Esophagus (tissue), 2 donors: ENCODE results near the gene PEBP1. TPM values are rescaled to one million over a fixed set of nuclear protein-coding genes. Genes with fewer than 3 reads are reported as not detected.
"Not testable (repeated sequence)": the region's sequence is repeated elsewhere in the genome, so short reads cannot be mapped to it uniquely, and the experiment has no call there.

Experiments used
- H3K27ac ChIP-seq, 2 donors: one replicate each; pipeline ENCODE4 v1.5.1; 2013; ENCODE audit warnings: low read depth in 2 of 2, mild to moderate bottlenecking in 2 of 2, inconsistent platforms in 1 of 2, low read length in 1 of 2, moderate library complexity in 1 of 2
- H3K27me3 ChIP-seq, 2 donors: one replicate each; pipeline ENCODE4 v1.6.1; 2013; ENCODE audit warnings: low read length in 2 of 2, control low read depth in 1 of 2, mild to moderate bottlenecking in 1 of 2; ENCODE audit not compliant: insufficient read depth in 2 of 2, control insufficient read depth in 1 of 2
- H3K36me3 ChIP-seq, 2 donors: one replicate each; pipeline ENCODE4 v1.6.1; 2013; ENCODE audit warnings: low read length in 1 of 2; ENCODE audit not compliant: control insufficient read depth in 2 of 2, insufficient read depth in 2 of 2
- H3K4me1 ChIP-seq, 2 donors: one replicate each; pipeline ENCODE4 v1.6.1; 2013; ENCODE audit warnings: low read length in 1 of 2; ENCODE audit not compliant: control insufficient read depth in 2 of 2, insufficient read depth in 2 of 2
- H3K4me3 ChIP-seq, 2 donors: one replicate each; pipeline ENCODE4 v1.5.1; 2013; ENCODE audit warnings: low read length in 2 of 2, mild to moderate bottlenecking in 2 of 2, low read depth in 1 of 2, moderate library complexity in 1 of 2
- H3K9me3 ChIP-seq, 2 donors: one replicate each; pipeline ENCODE4 v1.6.1; 2013; ENCODE audit warnings: mild to moderate bottlenecking in 2 of 2, low read depth in 1 of 2, low read length in 1 of 2, moderate library complexity in 1 of 2; ENCODE audit not compliant: control insufficient read depth in 2 of 2, insufficient read depth in 1 of 2
- WGBS, 2 donors: extraction: QIAGEN DNeasy Blood & Tissue Kit; methylation state at CpG; one replicate each; pipeline ENCODE4 v1.1.7; 2013; 5-methylcytosine and 5-hydroxymethylcytosine counted together
- polyA plus RNA-seq, 2 donors: library from polyadenylated mRNA; stranded (reverse); fragments of 200-250 nt; gene quantifications; one replicate each; pipeline ENCODE4 v1.2.3, GENCODE V29; 2013
- donor health status: healthy with polysubstance abuse.
- donor health status: Bipolar disorder and iron deficiency.

The PEBP1 gene
- polyA plus RNA-seq, 2 donors = 202 to 243 TPM

DNA sequence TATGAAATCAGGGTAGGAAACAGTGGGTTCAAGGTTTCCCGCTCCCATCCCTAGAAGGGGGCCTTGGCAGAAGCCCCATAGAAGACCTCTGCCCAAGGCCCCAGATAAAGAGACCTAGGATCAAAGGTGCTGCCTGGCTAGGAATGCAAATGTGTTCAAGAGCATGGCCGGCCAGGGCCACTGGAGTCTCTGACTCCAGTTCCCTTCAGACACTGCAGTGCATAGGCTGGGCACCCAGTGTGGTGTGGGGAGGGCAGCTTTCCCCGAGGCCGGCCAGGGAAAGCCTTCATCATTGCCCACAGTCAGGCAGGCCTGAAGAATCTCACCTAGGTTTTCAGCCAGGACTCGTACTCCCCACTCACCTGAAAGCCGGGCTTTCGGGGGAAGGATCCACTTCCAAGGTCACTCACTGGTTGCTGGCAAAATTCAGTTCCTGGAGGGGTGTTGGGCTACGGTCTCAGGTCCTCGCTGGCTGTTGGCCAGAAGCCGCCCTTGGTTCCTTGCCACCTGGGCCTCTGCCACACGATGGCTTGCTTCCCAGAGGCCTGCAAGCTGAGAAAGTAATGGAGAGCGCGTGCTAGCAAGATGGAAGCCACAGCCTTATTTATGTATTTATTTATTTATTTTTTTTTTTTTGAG, 9.7 kb upstream of the PEBP1 start:
- Histone ChIP-seq H3K9me3 (no peaks in the 10 kb centered on the region), H3K27ac (no peak overlapping the region), H3K36me3 (no peaks in the 10 kb centered on the region), H3K27me3 (no peaks in the 10 kb centered on the region), H3K4me1 (no peaks in the 10 kb centered on the region), H3K4me3 (no peak overlapping the region)
- WGBS, 2 donors = 69 to 85% methylated on average over 13 of the region's 13 CpGs

DNA sequence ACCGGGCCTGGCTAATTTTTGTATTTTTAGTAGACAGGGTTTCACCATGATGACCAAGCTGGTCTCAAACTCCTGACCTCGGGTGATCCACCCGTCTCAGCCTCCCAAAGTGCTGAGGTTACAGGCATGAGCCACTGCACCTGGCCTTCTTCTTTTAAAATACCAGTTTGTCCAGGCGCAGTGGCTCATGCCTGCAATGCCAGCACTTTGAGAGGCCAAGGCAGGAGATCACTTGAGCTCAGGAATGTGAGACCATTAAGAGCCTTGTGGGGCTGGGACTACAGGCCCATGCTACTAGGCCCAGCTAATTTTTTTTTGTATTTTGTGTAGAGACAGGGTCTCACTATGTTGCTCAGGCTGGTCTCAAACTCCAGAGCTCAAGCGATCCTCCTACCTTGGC, 8.1 kb upstream of the PEBP1 start:
- no peaks in the 10 kb centered on the region for H3K27me3 ChIP-seq
- no peak overlapping the region for H3K27ac ChIP-seq
- H3K9me3 ChIP-seq = no peaks in the 10 kb centered on the region
- no peaks in the 10 kb centered on the region for H3K36me3 ChIP-seq
- WGBS, 2 donors = 88 to 96% methylated on average over 5 of the region's 5 CpGs
- H3K4me3 ChIP-seq = no peak overlapping the region
- H3K4me1 ChIP-seq = no peaks in the 10 kb centered on the region

DNA sequence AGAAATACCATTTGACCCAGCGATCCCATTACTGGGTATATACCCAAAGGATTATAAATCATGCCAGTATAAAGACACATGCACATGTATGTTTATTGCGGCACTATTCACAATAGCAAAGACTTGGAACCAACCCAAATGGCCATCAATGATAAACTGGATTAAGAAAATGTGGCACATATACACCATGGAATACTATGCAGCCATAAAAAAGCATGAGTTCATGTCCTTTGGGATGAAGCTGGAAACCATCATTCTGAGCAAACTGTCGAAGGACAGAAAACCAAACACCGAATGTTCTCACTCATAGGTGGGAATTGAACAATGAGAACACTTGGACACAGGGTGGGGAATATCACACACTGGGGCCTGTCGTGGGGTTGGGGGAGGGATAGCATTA, 6.5 kb upstream of the PEBP1 start:
- H3K4me3 ChIP-seq, H3K36me3 ChIP-seq, H3K4me1 ChIP-seq, H3K27me3 ChIP-seq, H3K9me3 ChIP-seq, H3K27ac ChIP-seq: not testable (repeated sequence)
- 94 to 95% methylated on average over 5 of the region's 5 CpGs for WGBS, 2 donors

DNA sequence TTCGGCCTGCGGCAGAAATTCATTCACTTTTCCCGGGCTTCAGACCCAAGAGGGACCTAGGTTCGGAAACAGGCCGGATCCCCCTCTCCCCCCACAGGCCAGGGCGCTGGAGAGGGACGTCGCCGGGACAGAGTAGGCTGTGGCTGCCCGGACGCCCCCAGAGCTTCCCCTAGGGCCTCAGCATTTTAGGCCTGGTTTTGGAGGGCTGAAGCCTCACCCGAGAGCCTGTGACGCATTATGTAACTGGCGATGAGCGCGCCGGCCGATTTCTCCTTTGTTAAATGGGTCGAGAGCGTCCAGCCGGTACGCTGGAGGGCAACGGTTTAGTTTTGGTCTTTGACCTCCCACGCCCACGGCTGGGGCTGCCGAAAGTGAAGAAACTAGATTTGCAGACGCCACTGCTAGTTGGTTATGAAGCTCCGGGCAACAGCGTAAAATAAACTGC, 657 bp downstream of the PEBP1 start:
- Histone ChIP-seq H3K9me3 (no peaks in the 10 kb centered on the region), H3K4me3 (peak overlapping the region; percentile 75 to 89), H3K4me1 (peaks cover 0 to 4% of the 10 kb centered on the region in 2 donors), H3K27ac (peak overlapping the region; percentile 78 to 83), H3K27me3 (no peaks in the 10 kb centered on the region), H3K36me3 (peaks cover 5 to 9% of the 10 kb centered on the region in 2 donors)
- WGBS, 2 donors = 0 to 1% methylated on average over 29 of the region's 29 CpGs

DNA sequence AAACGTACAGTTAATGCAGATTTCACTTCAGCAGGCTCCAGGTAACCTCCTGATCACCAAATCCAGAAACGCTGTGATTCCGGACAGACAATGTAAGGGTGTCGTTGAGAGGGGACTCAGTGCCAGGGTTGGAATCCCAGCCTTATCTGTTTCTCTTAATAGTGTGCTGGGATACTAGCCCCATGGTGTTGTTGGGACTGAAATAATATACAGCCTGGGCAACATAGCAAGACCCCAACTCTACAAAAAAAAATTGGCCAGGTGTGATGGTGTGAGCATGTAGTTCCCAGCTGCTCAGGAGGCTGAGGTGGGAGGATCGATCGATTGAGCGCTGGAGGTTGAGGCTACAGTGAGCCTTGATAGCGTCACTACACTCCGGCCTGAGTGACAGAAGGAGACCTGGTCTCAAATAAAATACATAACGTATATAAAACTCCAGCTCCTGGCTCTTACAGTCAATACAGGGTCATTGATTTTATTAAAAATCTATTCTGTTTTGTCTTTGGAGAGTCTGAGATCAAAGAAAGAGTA, 1.3 kb downstream of the PEBP1 start:
- Histone ChIP-seq H3K9me3 (no peaks in the 10 kb centered on the region), H3K27ac (peak overlapping the region; percentile 78 to 83), H3K36me3 (peaks cover 5 to 9% of the 10 kb centered on the region in 2 donors), H3K27me3 (no peaks in the 10 kb centered on the region), H3K4me3 (peak overlapping the region; percentile 75 to 89), H3K4me1 (peaks cover 0 to 4% of the 10 kb centered on the region in 2 donors)
- 65 to 69% methylated on average over 10 of the region's 10 CpGs for WGBS, 2 donors

DNA sequence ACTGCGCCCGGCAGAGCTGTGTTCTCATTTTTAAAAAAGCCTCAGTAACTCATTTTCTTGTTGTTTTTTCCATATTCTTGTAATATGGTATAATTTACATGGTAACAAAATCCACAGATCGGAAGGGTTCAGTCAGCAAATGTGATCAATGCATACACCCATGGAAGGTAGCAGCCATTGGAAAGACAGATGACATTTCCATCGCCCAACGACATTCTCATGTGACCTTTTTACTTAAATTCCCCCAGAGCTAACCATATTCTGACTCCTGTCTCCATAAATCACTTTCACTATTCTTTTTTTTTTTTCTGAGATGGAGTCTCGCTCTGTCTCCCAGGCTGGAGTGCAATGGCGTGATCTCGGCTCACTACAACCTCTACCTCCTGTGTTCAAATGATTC, 4.9 kb downstream of the PEBP1 start:
- H3K4me1 ChIP-seq = no peaks in the 10 kb centered on the region
- H3K9me3 ChIP-seq = no peaks in the 10 kb centered on the region
- no peaks in the 10 kb centered on the region for H3K27me3 ChIP-seq
- 95 to 98% methylated on average over 8 of the region's 8 CpGs for WGBS, 2 donors
- H3K27ac ChIP-seq = no peak overlapping the region
- peaks cover 14 to 19% of the 10 kb centered on the region in 2 donors for H3K36me3 ChIP-seq
- H3K4me3 ChIP-seq = no peak overlapping the region

DNA sequence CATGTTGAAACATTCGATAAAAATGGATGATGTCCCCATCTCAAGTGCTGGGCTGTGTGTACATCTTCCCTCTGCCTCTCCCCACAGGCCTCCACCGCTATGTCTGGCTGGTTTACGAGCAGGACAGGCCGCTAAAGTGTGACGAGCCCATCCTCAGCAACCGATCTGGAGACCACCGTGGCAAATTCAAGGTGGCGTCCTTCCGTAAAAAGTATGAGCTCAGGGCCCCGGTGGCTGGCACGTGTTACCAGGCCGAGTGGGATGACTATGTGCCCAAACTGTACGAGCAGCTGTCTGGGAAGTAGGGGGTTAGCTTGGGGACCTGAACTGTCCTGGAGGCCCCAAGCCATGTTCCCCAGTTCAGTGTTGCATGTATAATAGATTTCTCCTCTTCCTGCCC, 8.6 kb downstream of the PEBP1 start:
- Histone ChIP-seq H3K36me3 (peaks cover 15 to 19% of the 10 kb centered on the region in 2 donors), H3K27ac (peak overlapping the region in 1 of 2 donors; percentile 3), H3K27me3 (no peaks in the 10 kb centered on the region), H3K4me1 (no peaks in the 10 kb centered on the region), H3K9me3 (no peaks in the 10 kb centered on the region), H3K4me3 (no peak overlapping the region)
- 94% methylated on average over 13 of the region's 13 CpGs for WGBS, 2 donors

DNA sequence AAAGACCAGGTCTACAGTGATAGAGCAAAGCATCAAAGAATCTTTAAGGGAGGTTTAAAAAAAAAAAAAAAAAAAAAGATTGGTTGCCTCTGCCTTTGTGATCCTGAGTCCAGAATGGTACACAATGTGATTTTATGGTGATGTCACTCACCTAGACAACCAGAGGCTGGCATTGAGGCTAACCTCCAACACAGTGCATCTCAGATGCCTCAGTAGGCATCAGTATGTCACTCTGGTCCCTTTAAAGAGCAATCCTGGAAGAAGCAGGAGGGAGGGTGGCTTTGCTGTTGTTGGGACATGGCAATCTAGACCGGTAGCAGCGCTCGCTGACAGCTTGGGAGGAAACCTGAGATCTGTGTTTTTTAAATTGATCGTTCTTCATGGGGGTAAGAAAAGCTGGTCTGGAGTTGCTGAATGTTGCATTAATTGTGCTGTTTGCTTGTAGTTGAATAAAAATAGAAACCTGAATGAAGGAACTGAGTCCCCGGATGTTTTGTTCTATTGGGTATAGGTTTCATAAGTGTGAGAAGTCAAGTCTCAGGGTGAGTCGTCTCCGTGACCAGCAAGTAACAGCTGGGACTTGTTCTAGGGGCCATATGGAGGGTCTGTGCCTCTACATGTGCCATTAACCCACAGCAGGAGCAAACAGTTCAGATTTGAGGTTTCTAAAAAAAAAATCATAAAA, 9.3 kb downstream of the PEBP1 start:
- H3K36me3 ChIP-seq = peaks cover 15% of the 10 kb centered on the region in 2 donors
- H3K4me1 ChIP-seq = no peaks in the 10 kb centered on the region
- H3K27ac ChIP-seq = no peak overlapping the region
- H3K4me3 ChIP-seq = no peak overlapping the region
- H3K27me3 ChIP-seq = no peaks in the 10 kb centered on the region
- WGBS, 2 donors = 85 to 90% methylated on average over 7 of the region's 7 CpGs
- no peaks in the 10 kb centered on the region for H3K9me3 ChIP-seq

DNA sequence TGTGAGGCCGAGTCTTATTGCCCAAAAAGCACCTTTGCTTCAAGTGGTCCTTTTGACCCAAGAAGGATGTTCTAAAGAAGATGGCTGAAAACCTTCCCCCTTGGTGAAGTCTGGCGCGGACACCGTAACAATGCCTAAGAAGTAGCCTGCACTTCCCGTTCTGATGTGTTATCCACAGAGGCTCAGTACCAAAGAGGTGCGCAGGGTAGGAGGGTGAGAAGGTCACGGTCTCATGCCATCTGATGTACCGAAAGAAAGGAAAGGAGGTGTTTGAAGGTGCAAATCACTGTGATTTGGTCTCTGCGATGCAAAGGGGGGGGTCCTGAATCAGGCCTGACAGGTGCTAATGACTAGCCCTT, 9.9 kb downstream of the PEBP1 start:
- no peaks in the 10 kb centered on the region for H3K9me3 ChIP-seq
- no peak overlapping the region for H3K4me3 ChIP-seq
- H3K27me3 ChIP-seq = no peaks in the 10 kb centered on the region
- H3K4me1 ChIP-seq = no peaks in the 10 kb centered on the region
- no peak overlapping the region for H3K27ac ChIP-seq
- peaks cover 14 to 15% of the 10 kb centered on the region in 2 donors for H3K36me3 ChIP-seq
- WGBS, 2 donors = 83 to 88% methylated on average over 9 of the region's 9 CpGs

DNA sequence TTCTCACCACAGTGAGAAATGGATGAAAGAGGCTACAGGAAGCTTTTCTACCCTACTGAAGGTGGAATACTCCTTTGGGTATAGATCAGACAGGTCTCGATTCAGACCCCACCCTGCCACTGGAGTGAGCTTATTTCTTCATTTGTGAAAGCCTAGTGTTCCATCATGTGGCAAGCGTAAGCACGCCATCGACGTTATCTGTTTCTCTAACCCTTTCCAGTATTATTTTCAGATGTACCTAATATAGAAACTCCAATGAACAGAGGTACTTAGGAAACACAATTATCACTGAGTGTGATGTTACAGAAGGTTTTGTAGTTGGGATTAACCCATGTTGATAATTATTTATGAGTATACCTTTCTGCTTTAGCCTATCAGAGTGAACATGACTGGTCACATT, 12.4 kb downstream of the PEBP1 start:
- peaks cover 17 to 22% of the 10 kb centered on the region in 2 donors for H3K36me3 ChIP-seq
- H3K4me1 ChIP-seq = no peaks in the 10 kb centered on the region
- H3K9me3 ChIP-seq = no peaks in the 10 kb centered on the region
- WGBS, 2 donors = 93 to 95% methylated on average over 5 of the region's 5 CpGs
- no peaks in the 10 kb centered on the region for H3K27me3 ChIP-seq
- no peak overlapping the region for H3K4me3 ChIP-seq
- H3K27ac ChIP-seq = no peak overlapping the region
